GM21529 (cell line): ENCODE data around the gene CLEC17A.
"Not testable (repeated sequence)": the region's sequence is repeated elsewhere in the genome, so short reads cannot be mapped to it uniquely, and the experiment has no call there.

ENCODE experiments used
- ATAC-seq: cut with Tn5 transposase; IDR thresholded peaks from one replicate; pipeline ENCODE4 v1.9.1; 2021; ENCODE audit not compliant: unreplicated experiment

Gene CLEC17A

GRCh38 chr19:14577264-14577663, 5.6 kb upstream of the CLEC17A start:
- no peak for ATAC-seq

GRCh38 chr19:14577885-14578427, 4.9 kb upstream of the CLEC17A start:
- peak; percentile 42 for ATAC-seq

- no peak for ATAC-seq
Measured at GRCh38 chr19:14580623-14581237, 2.2 kb upstream of the CLEC17A start.

- not testable (repeated sequence) for ATAC-seq
Measured at GRCh38 chr19:14584372-14584771, 1.5 kb downstream of the CLEC17A start.

GRCh38 chr19:14585187-14585586, 2.3 kb downstream of the CLEC17A start:
- peak; percentile 64 for ATAC-seq

GRCh38 chr19:14589433-14589832, 6.5 kb downstream of the CLEC17A start:
- not testable (repeated sequence) for ATAC-seq

- no peak for ATAC-seq
Measured at GRCh38 chr19:14595558-14595957, 12.7 kb downstream of the CLEC17A start.

GRCh38 chr19:14599548-14600147, 16.8 kb downstream of the CLEC17A start:
- no peak for ATAC-seq

- peak; percentile 77 for ATAC-seq
Measured at GRCh38 chr19:14603990-14604387, 21.1 kb downstream of the CLEC17A start.

GRCh38 chr19:14606627-14607026, 23.7 kb downstream of the CLEC17A start:
- no peak for ATAC-seq

- ATAC-seq: no peak
Measured at GRCh38 chr19:14611051-14611450, 28.2 kb downstream of the CLEC17A start.

GRCh38 chr19:14612242-14612641, 29.4 kb downstream of the CLEC17A start:
- ATAC-seq: not testable (repeated sequence)

GRCh38 chr19:14612657-14613056, 29.8 kb downstream of the CLEC17A start:
- ATAC-seq: no peak

- ATAC-seq: not testable (repeated sequence)
Measured at GRCh38 chr19:14613399-14614098, 30.7 kb downstream of the CLEC17A start.

GRCh38 chr19:14614099-14614412, 31.2 kb downstream of the CLEC17A start:
- no peak for ATAC-seq

- ATAC-seq: no peak
Measured at GRCh38 chr19:14615623-14616022, 32.7 kb downstream of the CLEC17A start.

- no peak for ATAC-seq
Measured at GRCh38 chr19:14616407-14616806, 33.5 kb downstream of the CLEC17A start.

GRCh38 chr19:14619404-14619803, 36.5 kb downstream of the CLEC17A start:
- ATAC-seq: no peak

GRCh38 chr19:14624491-14624890, 41.6 kb downstream of the CLEC17A start:
- not testable (repeated sequence) for ATAC-seq

GRCh38 chr19:14629557-14629956, 46.7 kb downstream of the CLEC17A start:
- ATAC-seq: no peak

GRCh38 chr19:14632286-14632685, 49.4 kb downstream of the CLEC17A start:
- ATAC-seq: no peak
